HepG2 (cell line): ENCODE data around the gene ARHGAP19. TPM values are rescaled to one million over a fixed set of nuclear protein-coding genes. Genes with fewer than 3 reads are reported as not detected.
A peak's percentile ranks its signal among the peaks of the same experiment; 100 is the strongest.

Experiments used
- AHDC1 ChIP-seq: sonication (generic); formaldehyde crosslinking; IDR thresholded peaks from 2 replicates; pipeline ENCODE4 v1.5.1; 2020; ENCODE audit warnings: mild to moderate bottlenecking, missing genetic modification reagents, borderline replicate concordance
- FOSL2 ChIP-seq: sonication (generic); formaldehyde crosslinking; IDR thresholded peaks from 2 replicates; pipeline ENCODE4 v1.4.0; 2020; ENCODE audit warnings: missing genetic modification reagents
- NFATC3 ChIP-seq: sonication (generic); formaldehyde crosslinking; IDR thresholded peaks from 2 replicates; pipeline ENCODE4 v1.5.1; 2020; ENCODE audit warnings: mild to moderate bottlenecking, missing genetic modification reagents
- NRL ChIP-seq: sonication (generic); formaldehyde crosslinking; IDR thresholded peaks from 2 replicates; pipeline ENCODE4 v1.5.0; 2020; ENCODE audit warnings: missing genetic modification reagents, mild to moderate bottlenecking, moderate library complexity, borderline replicate concordance
- SMARCC2 ChIP-seq: fragments of 450-650 bp; IDR thresholded peaks from 2 replicates; pipeline ENCODE4 v1.6.1; 2017; ENCODE audit warnings: antibody characterized with exemption, mild to moderate bottlenecking
- TAF15 ChIP-seq: fragments of 200-400 bp; formaldehyde crosslinking; IDR thresholded peaks from one replicate; pipeline ENCODE4 v1.6.1; 2018; ENCODE audit warnings: mild to moderate bottlenecking, low read depth, low read length; ENCODE audit not compliant: poor library complexity, severe bottlenecking
- ZFP1 ChIP-seq: IDR thresholded peaks from 2 replicates; pipeline ENCODE4 v1.6.1; 2016
- ZFY ChIP-seq: sonication (generic); formaldehyde crosslinking; IDR thresholded peaks from 2 replicates; pipeline ENCODE4 v1.4.0; 2020; ENCODE audit warnings: missing genetic modification reagents
- ZNF121 ChIP-seq: sonication (generic); formaldehyde crosslinking; IDR thresholded peaks from 2 replicates; pipeline ENCODE4 v1.5.0; 2020; ENCODE audit warnings: mild to moderate bottlenecking, missing genetic modification reagents
- ZNF382 ChIP-seq: sonication (generic); formaldehyde crosslinking; IDR thresholded peaks from 2 replicates; pipeline ENCODE4 v1.5.0; 2020; ENCODE audit warnings: missing genetic modification reagents, mild to moderate bottlenecking, borderline replicate concordance
- ZNF687 ChIP-seq: sonication (generic); formaldehyde crosslinking; IDR thresholded peaks from 2 replicates; pipeline ENCODE4 v1.5.1; 2020; ENCODE audit warnings: mild to moderate bottlenecking, missing genetic modification reagents, moderate library complexity
- ZNF792 ChIP-seq: IDR thresholded peaks from 2 replicates; pipeline ENCODE4 v1.6.1; 2016
- polyA plus RNA-seq, 8 experiments: library from polyadenylated mRNA; depleted of rRNA in 3 of 8; stranded (reverse) in 7 of 8; unstranded in 1 of 8; fragments of >200 nt; fragmentation: Illumina TruSeq in 4 of 8; extraction: Trizol in 4 of 8; gene quantifications; 2 replicates each; pipeline versions ENCODE4 v1.2.1 to v1.2.3, GENCODE V29; 2011 to 2016; ENCODE audit warnings: low read depth in 4 of 8, missing spikeins in 1 of 8, mixed read lengths in 1 of 8; ENCODE audit not compliant: insufficient read depth in 1 of 8
- total RNA-seq, 5 experiments: library from RNA; depleted of rRNA; stranded (reverse); fragments of >200 nt; fragmentation: Illumina TruSeq; extraction: Trizol; gene quantifications; 2 replicates each; pipeline ENCODE4 v1.2.3, GENCODE V29; 2016; ENCODE audit warnings: low read depth in 1 of 5
- TF ChIP-seq, protein P1 (sequence below): sonication (generic); formaldehyde crosslinking; IDR thresholded peaks from 2 replicates; pipeline ENCODE4 v1.5.1; 2020; ENCODE audit warnings: missing genetic modification reagents, mild to moderate bottlenecking, borderline replicate concordance
- TF ChIP-seq, protein P2 (sequence below): sonication (generic); formaldehyde crosslinking; IDR thresholded peaks from 2 replicates; pipeline ENCODE4 v1.4.0; 2020; ENCODE audit warnings: mild to moderate bottlenecking, missing genetic modification reagents
- TF ChIP-seq, protein P3 (sequence below): IDR thresholded peaks from 2 replicates; pipeline ENCODE4 v1.6.1; 2012; ENCODE audit warnings: low read depth, low read length, improper control_type of control experiment

Gene ARHGAP19
- total and polyA plus RNA-seq, 2 of the 13 experiments (the other 11 are each of a cell fraction or from before 2014, with no cell fraction given): 7.6 to 10.0 TPM

GRCh38 chr10:97319671-97320479, 27.4 kb upstream of the ARHGAP19 start (continued):
- TF ChIP-seq AHDC1 (CRISPR knock-in tag) (peak; percentile 40; the same call in 1 of the 2 replicates), ZFP1 (CRISPR knock-in tag) (no peak), FOSL2 (CRISPR knock-in tag) (peak; percentile 4; the same call in 1 of the 2 replicates), ZFY (CRISPR knock-in tag) (peak; percentile 68), ZNF382 (CRISPR knock-in tag) (no peak), SMARCC2 (no peak), ZNF792 (CRISPR knock-in tag) (0 out of 2 replicates have a peak, but pooled peaks have one; percentile 37), NRL (CRISPR knock-in tag) (peak; percentile 44; the same call in 1 of the 2 replicates), TAF15 (no peak), ZNF687 (peak; percentile 91), ZNF121 (CRISPR knock-in tag) (no peak), NFATC3 (CRISPR knock-in tag) (no peak)
- TF ChIP-seq, protein P1, sequence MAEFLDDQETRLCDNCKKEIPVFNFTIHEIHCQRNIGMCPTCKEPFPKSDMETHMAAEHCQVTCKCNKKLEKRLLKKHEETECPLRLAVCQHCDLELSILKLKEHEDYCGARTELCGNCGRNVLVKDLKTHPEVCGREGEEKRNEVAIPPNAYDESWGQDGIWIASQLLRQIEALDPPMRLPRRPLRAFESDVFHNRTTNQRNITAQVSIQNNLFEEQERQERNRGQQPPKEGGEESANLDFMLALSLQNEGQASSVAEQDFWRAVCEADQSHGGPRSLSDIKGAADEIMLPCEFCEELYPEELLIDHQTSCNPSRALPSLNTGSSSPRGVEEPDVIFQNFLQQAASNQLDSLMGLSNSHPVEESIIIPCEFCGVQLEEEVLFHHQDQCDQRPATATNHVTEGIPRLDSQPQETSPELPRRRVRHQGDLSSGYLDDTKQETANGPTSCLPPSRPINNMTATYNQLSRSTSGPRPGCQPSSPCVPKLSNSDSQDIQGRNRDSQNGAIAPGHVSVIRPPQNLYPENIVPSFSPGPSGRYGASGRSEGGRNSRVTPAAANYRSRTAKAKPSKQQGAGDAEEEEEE (CRISPR knock-in tag): no peak
- TF ChIP-seq, protein P2, sequence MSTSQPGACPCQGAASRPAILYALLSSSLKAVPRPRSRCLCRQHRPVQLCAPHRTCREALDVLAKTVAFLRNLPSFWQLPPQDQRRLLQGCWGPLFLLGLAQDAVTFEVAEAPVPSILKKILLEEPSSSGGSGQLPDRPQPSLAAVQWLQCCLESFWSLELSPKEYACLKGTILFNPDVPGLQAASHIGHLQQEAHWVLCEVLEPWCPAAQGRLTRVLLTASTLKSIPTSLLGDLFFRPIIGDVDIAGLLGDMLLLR (CRISPR knock-in tag): no peak
- TF ChIP-seq, protein P3, sequence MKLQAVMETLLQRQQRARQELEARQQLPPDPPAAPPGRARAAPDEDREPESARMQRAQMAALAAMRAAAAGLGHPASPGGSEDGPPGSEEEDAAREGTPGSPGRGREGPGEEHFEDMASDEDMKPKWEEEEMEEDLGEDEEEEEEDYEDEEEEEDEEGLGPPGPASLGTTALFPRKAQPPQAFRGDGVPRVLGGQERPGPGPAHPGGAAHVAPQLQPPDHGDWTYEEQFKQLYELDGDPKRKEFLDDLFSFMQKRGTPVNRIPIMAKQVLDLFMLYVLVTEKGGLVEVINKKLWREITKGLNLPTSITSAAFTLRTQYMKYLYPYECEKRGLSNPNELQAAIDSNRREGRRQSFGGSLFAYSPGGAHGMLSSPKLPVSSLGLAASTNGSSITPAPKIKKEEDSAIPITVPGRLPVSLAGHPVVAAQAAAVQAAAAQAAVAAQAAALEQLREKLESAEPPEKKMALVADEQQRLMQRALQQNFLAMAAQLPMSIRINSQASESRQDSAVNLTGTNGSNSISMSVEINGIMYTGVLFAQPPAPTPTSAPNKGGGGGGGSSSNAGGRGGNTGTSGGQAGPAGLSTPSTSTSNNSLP: no peak
